Panc1 (cell line): Measurements from ENCODE around the gene SPRN. TPM values are rescaled to one million over a fixed set of nuclear protein-coding genes. Genes with fewer than 3 reads are reported as not detected.

ENCODE experiments used
- ATAC-seq: fragments of 200-7000 bp; cut with Tn5 transposase; 2 replicates; pipeline ENCODE4 v1.9.1; 2020; ENCODE audit warnings: mild to moderate bottlenecking, moderate library complexity
- BruUV-seq: library from RNA; stranded (reverse); fragments of 400-500 nt; replicated peaks from 2 replicates; lab custom pipeline; 2021; lab: Mats Ljungman, UMichigan
- CTCF ChIA-PET: fragments of 300-600 bp; sonication (Branson Sonifier 250); formaldehyde crosslinking; loops from one replicate; lab custom pipeline; 2022; ENCODE audit warnings: antibody characterized with exemption; lab: Charles Lee
- POLR2A ChIA-PET: fragments of 300-600 bp; sonication (Branson Sonifier 250); formaldehyde crosslinking; loops from one replicate; lab custom pipeline; 2022; ENCODE audit warnings: antibody characterized with exemption; lab: Charles Lee
- DNase-seq: peaks from one replicate; pipeline ENCODE4 v3.0.0-alpha.2; 2010; ENCODE audit warnings: low read depth, low spot score
- H3K27ac ChIP-seq: 2 replicates; pipeline ENCODE4 v1.5.1; 2011; ENCODE audit warnings: mild to moderate bottlenecking, low read length, inconsistent platforms
- H3K27me3 ChIP-seq: fragments of 200-500 bp; sonication (Bioruptor generic); 2 replicates; pipeline ENCODE4 v1.6.0; 2014; ENCODE audit warnings: low read length, inconsistent platforms; ENCODE audit not compliant: control insufficient read depth, insufficient read depth
- H3K36me3 ChIP-seq: fragments of 200-500 bp; sonication (Bioruptor generic); 2 replicates; pipeline ENCODE4 v1.5.1; 2014; ENCODE audit warnings: inconsistent platforms, mild to moderate bottlenecking, low read length, moderate library complexity; ENCODE audit not compliant: control insufficient read depth, insufficient read depth
- H3K4me1 ChIP-seq: 2 replicates; pipeline ENCODE4 v1.5.1; 2011; ENCODE audit warnings: inconsistent platforms, mild to moderate bottlenecking, low read length, moderate library complexity; ENCODE audit not compliant: control insufficient read depth, insufficient read depth
- H3K4me3 ChIP-seq, 2 experiments: 2 replicates each; pipeline ENCODE4 v1.5.1; 2011 to 2012; ENCODE audit warnings: low read depth in 2 of 2, low read length in 2 of 2, mild to moderate bottlenecking in 2 of 2, inconsistent platforms in 1 of 2, moderate library complexity in 1 of 2
- H3K9me3 ChIP-seq: fragments of 200-500 bp; sonication (Bioruptor generic); 2 replicates; pipeline ENCODE4 v1.5.1; 2014; ENCODE audit warnings: low read depth, mild to moderate bottlenecking, inconsistent platforms, low read length, moderate library complexity; ENCODE audit not compliant: control insufficient read depth, insufficient read depth
- POLR2AphosphoS5 ChIP-seq: IDR thresholded peaks from 2 replicates; pipeline ENCODE4 v1.6.1; 2012; ENCODE audit warnings: mild to moderate bottlenecking, low read depth, low read length, moderate library complexity
- REST ChIP-seq, 2 experiments: IDR thresholded peaks; 2 replicates each; pipeline ENCODE4 v1.6.1; 2011 to 2012; ENCODE audit warnings: low read depth in 2 of 2, control low read depth in 1 of 2, low read length in 1 of 2, mild to moderate bottlenecking in 1 of 2, moderate library complexity in 1 of 2; ENCODE audit not compliant: insufficient read depth in 1 of 2
- SIN3A ChIP-seq: IDR thresholded peaks from 2 replicates; pipeline ENCODE4 v1.6.1; 2012; ENCODE audit warnings: low read depth, mild to moderate bottlenecking, low read length, moderate library complexity, borderline replicate concordance; ENCODE audit not compliant: insufficient read depth
- TCF7L2 ChIP-seq: IDR thresholded peaks from 2 replicates; pipeline ENCODE4 v1.6.1; 2011; ENCODE audit warnings: mild to moderate bottlenecking, low read depth, low read length, inconsistent platforms
- in situ Hi-C: cut with HindIII; loops from 2 replicates; pipeline ENCODE4 v1.10.0; 2016; ENCODE audit warnings: low sequenced_read_pairs, low pct_unique_long_range_greater_than_20kb
- intact Hi-C: fragments of 100-400 bp; cut with micrococcal nuclease; formaldehyde crosslinking; loops from one replicate; pipeline ENCODE4 v1.10.0; 2022; ENCODE audit not compliant: unreplicated experiment
- total RNA-seq: library from RNA; stranded (reverse); gene quantifications from one replicate; pipeline ENCODE4 v1.2.1, GENCODE V29; 2021; ENCODE audit not compliant: unreplicated experiment
- TF ChIP-seq, protein P1 (sequence below): fragments of 450-650 bp; IDR thresholded peaks from 2 replicates; pipeline ENCODE4 v1.5.1; 2017; ENCODE audit warnings: mild to moderate bottlenecking

The SPRN gene
- total RNA-seq, 1 experiment from 2014 or later, result 0.64 TPM

DNA sequence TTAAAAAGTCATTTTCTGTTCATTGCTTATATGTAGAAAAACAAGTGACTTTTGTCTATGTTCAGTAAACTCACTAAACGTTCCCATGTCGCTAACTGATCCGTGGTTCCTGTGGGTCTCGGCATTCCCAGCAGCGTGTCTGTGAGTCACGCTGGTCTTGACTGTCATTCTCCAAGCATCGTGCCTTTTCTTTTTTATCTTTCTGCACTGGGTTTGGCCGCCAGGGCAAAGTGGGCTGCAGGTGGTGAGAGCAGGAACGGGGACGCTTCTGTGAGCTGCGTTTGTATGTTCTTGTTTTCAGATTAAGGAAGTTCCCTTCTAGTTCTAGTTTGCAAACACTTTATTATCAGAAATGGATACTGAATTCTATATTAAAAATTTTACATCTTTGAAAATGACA lies 22.6 kb upstream of the SPRN start:
- H3K4me3 ChIP-seq, result no peak overlapping the region
- in situ Hi-C loops, result no loop called here
- H3K27me3 ChIP-seq, result no peaks in the 10 kb centered on the region; the same call in 1 of the 2 replicates
- no peak for ATAC-seq
- intact Hi-C loops, result no loop called here
- DNase-seq, result no peak
- ChIA-PET POLR2A (no interaction called here), CTCF (no interaction called here)
- TF ChIP-seq REST (IDR thresholded peaks at IDR 0.05; ENCODE audit: insufficient read depth in 1 of 2, low read depth in 2 of 2, low read length in 1 of 2) (no peak), SIN3A (no peak), POLR2AphosphoS5 (no peak), TCF7L2 (no peak)
- TF ChIP-seq, protein P1, sequence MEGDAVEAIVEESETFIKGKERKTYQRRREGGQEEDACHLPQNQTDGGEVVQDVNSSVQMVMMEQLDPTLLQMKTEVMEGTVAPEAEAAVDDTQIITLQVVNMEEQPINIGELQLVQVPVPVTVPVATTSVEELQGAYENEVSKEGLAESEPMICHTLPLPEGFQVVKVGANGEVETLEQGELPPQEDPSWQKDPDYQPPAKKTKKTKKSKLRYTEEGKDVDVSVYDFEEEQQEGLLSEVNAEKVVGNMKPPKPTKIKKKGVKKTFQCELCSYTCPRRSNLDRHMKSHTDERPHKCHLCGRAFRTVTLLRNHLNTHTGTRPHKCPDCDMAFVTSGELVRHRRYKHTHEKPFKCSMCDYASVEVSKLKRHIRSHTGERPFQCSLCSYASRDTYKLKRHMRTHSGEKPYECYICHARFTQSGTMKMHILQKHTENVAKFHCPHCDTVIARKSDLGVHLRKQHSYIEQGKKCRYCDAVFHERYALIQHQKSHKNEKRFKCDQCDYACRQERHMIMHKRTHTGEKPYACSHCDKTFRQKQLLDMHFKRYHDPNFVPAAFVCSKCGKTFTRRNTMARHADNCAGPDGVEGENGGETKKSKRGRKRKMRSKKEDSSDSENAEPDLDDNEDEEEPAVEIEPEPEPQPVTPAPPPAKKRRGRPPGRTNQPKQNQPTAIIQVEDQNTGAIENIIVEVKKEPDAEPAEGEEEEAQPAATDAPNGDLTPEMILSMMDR, result no peak
- BruUV-seq, result no TSS peak
- H3K36me3 ChIP-seq, result no peaks in the 10 kb centered on the region
- no peaks in the 10 kb centered on the region for H3K4me1 ChIP-seq
- H3K27ac ChIP-seq, result no peak overlapping the region
- peaks cover 19% of the 10 kb centered on the region; the same call in 1 of the 2 replicates for H3K9me3 ChIP-seq

DNA sequence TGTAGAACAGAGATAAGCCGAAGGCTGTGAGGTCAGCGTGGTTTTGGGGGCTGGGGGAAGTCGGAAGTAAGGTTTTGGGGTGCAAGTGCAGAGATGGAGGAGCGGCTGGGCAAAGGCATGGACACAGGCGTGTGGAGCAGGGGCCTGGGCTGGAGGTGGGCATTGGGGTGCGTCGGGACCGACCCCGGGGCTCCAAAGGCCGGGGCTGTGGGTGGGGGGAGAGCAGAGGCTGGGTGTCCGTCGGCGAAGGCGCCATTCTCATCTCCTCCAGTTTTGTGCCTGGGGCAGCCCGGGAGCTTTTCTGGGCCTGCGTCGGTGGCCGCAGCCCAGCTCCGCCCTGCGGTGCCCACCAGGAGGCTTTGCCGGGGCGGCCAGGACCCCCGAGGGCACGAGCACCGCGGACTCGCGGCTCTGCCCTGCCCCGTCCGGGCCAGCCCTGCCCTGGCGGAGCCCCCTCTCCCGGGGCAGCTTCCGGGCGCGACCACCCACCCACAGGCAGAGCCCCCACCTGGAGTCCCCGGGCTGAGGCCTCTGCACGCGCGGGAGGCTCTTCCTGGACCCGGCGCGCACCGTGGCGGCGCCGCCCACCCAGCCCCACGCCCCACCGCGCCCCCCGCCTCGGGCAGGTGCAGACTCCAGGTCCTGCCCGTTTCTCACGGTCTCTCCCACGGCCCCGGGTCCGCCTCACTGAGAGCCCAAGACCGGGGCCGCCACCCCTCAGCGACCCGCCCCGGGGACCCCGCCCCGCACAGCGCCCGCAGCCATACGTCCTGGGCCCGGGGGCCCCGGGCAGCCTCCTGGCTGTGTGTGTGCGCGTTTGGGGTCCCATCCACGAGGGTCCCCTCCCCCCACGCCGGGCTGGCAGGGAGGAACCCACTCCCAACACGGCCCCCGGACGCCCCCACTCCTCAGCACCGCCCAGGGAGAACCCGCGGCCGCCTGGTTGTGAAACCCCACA lies 21.6 kb upstream of the SPRN start:
- H3K27me3 ChIP-seq, result no peaks in the 10 kb centered on the region
- H3K27ac ChIP-seq, result no peak overlapping the region
- no peak for TF ChIP-seq POLR2AphosphoS5
- TF ChIP-seq TCF7L2, result no peak
- TF ChIP-seq, protein P1, result no peak
- BruUV-seq, result no TSS peak
- ATAC-seq, result no peak
- no peak for DNase-seq
- peaks cover 19% of the 10 kb centered on the region; the same call in 1 of the 2 replicates for H3K9me3 ChIP-seq
- CTCF ChIA-PET, result no interaction called here
- no peak overlapping the region for H3K4me3 ChIP-seq
- no peaks in the 10 kb centered on the region for H3K4me1 ChIP-seq
- in situ Hi-C loops, result no loop called here
- no peaks in the 10 kb centered on the region for H3K36me3 ChIP-seq
- intact Hi-C loops, result no loop called here
- POLR2A ChIA-PET, result no interaction called here
